Aortic smooth muscle cell (primary cell): ENCODE measurements around the gene HGFAC. TPM values are rescaled to one million over a fixed set of nuclear protein-coding genes. Genes with fewer than 3 reads are reported as not detected.

Source experiments
- total RNA-seq: library from RNA; depleted of rRNA; stranded (reverse); fragments of >200 nt; gene quantifications from 2 replicates; pipeline ENCODE4 v1.2.3, GENCODE V29; 2014

HGFAC gene
- not detected in 2 replicates for total RNA-seq

DNA sequence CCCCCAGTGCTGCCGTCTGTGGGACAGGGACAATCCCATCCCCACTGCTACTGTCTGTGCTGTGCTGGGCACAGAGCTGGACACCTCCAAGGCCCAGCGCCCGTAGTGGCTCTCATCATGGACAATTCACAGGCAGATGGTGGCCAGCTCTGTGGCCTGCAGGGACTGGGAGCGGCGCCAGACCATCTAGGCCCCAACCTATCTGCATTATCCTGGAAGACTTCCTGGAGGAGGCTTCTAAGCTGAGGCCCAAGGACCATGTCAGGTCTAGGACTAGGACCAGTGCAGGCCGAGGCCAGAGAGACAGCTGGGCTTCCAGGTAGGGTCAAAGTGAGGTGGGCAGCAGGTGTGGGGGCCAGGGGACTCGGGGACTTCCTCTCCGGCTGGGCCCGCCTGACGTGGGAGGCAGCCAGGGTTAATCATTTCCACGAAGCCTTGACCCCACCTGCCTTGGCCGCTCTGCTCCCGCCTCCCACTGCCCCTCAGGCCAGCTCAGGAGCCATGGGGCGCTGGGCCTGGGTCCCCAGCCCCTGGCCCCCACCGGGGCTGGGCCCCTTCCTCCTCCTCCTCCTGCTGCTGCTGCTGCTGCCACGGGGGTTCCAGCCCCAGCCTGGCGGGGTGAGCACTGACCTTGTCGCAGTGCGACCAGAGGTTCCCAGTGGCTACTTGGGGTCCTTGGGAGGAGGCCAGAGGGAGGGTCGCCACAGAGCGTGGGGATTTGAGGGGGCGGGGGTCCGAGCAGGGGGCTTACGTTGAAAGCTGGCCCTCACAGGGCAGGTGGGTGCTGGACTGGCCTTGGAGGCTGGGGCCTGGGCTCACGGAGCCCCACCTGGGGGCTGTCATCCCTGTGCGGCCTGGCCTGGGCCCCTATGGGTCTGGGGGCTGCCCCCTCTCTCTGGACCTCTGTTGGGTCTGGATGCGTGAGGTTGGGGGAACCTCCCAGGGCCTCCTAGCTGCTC is at the start of gene HGFAC:
Gene HGFAC, plus strand, starts transcription at position 468 of the 959 bp plus-strand sequence. Its CDS starts 34 bp downstream, at position 502.

DNA sequence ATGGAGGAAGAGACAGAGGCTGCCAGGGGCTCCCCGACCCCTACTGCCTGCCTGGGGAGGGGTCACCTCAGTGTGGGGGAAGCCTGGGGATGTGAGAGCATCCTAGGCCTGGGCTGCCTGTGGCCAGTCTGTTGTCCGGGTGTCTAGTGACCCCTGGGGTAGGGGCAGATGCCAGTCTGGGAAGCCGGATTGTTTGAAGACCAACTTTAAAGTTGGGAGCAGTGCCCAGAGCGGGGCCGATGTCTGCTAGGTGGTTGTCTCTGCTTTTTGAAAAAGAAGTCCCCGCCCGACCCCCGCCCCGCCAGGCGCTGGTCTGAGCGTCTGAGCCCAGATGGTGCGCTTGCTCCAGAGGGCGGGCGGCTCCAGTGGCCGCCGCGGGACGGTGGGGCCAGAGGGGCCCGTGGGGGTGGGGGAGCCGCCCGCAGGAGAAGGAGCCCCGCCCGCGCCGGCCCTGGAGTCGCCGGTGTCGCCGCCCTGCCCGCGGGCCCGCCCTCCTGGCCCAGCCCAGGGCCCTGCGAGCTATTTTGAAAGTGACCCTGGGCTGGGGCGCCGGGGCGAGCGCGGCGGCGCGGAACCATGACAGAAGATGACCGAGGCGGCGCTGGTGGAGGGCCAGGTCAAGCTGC is 21.1 kb downstream of the HGFAC start, which contains the start of gene DOK7:
Gene DOK7, plus strand, starts transcription at position 517 of the 626 bp plus-strand sequence. Its CDS starts 70 bp downstream, at position 587.

Other genes starting within 250 kb of the HGFAC start
- gene MSANTD1, start 192.8 kb upstream of the HGFAC start, total RNA-seq = 0.53 and 0.56 TPM in 2 replicates
- gene RGS12, start 148.9 kb upstream of the HGFAC start, total RNA-seq = 17.4 and 21.5 TPM in 2 replicates
- 0.13 and 0.19 TPM in 2 replicates for gene DOK7, start 21.3 kb downstream of the HGFAC start, total RNA-seq
- 134 and 163 TPM in 2 replicates for gene LRPAP1, start 90.5 kb downstream of the HGFAC start, total RNA-seq